Activated B cell treated with CpG ODN at 0.5 μM for 24 hours (primary cell): ENCODE results near the gene ZC3H12D. TPM values are rescaled to one million over a fixed set of nuclear protein-coding genes. Genes with fewer than 3 reads are reported as not detected.

Source experiments
- ATAC-seq: fragments of 200-7000 bp; cut with Tn5 transposase; one replicate; pipeline ENCODE4 v1.10.0; 2021; ENCODE audit warnings: low read depth, mild to moderate bottlenecking, moderate library complexity
- CTCF ChIA-PET: fragments of 350-600 bp; sonication (Branson Sonifier 250); formaldehyde crosslinking; loops from one replicate; lab custom pipeline; 2021; ENCODE audit warnings: antibody characterized with exemption; lab: Charles Lee
- POLR2A ChIA-PET: fragments of 350-600 bp; sonication (Branson Sonifier 250); formaldehyde crosslinking; loops from one replicate; lab custom pipeline; 2021; ENCODE audit warnings: antibody characterized with exemption; lab: Charles Lee
- DNase-seq: peaks from one replicate; pipeline ENCODE4 v3.0.0; 2022
- H3K27ac Mint-ChIP-seq: one replicate; pipeline ENCODE4 v1.8.0; 2020; ENCODE audit warnings: mixed read lengths
- H3K27me3 Mint-ChIP-seq: one replicate; pipeline ENCODE4 v1.8.0; 2021; ENCODE audit warnings: mixed read lengths
- H3K36me3 Mint-ChIP-seq: one replicate; pipeline ENCODE4 v1.8.0; 2021; ENCODE audit warnings: low read depth, mixed read lengths
- H3K4me1 Mint-ChIP-seq: one replicate; pipeline ENCODE4 v1.8.0; 2021; ENCODE audit warnings: mixed read lengths
- H3K4me3 Mint-ChIP-seq: one replicate; pipeline ENCODE4 v1.8.0; 2020; ENCODE audit warnings: mild to moderate bottlenecking, mixed read lengths
- H3K9me3 Mint-ChIP-seq: one replicate; pipeline ENCODE4 v1.8.0; 2020; ENCODE audit warnings: mixed read lengths
- intact Hi-C: fragments of 100-400 bp; cut with micrococcal nuclease; formaldehyde crosslinking; loops from one replicate; pipeline ENCODE4 v1.15.1; 2024
- total RNA-seq: library from RNA; stranded (reverse); gene quantifications from 2 replicates; pipeline ENCODE4 v1.2.3, GENCODE V29; 2022
- TF ChIP-seq, protein P1 (sequence below): fragments of 200-600 bp; IDR thresholded peaks from one replicate; pipeline ENCODE4 v1.8.0; 2022; ENCODE audit warnings: antibody characterized with exemption, mild to moderate bottlenecking

The ZC3H12D gene
- total RNA-seq, 1 donor from 2014 or later: 225 TPM

DNA sequence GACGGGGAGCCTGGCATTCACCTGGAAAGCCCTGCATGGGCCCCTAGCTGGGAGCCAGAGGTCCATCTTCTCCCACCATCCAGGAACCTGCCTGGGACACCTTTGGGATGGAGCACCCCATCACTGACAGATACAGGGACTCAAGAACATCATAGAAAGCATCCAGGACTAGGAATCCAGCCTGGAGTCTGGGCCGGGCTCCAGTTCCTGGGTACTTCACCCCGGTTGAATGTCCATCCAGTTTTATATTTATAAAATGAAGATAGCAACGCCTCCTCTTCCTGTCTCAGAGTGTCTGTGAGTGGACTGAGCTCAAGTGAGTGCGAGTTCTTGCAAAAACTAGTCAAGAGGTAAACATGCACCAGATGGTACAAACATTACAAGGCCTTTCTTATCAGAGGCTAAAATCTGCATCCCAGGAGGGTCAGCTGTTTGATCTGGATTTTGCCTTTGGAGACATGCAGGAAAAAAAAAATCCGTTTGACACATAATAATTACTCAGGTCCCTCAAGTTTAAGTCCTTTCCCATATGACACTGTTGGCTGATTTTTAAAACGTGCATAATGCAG is 27.4 kb downstream of the ZC3H12D start:
- no peaks in the 10 kb centered on the region for H3K27me3 Mint-ChIP-seq
- ChIA-PET CTCF (no interaction called here), POLR2A (interaction anchor here (1.1 kb wide), 1 partner anchor 16 kb away, joined by 3 read pairs; no protein-coding TSS in a partner anchor)
- DNase-seq: no peak
- TF ChIP-seq, protein P1, sequence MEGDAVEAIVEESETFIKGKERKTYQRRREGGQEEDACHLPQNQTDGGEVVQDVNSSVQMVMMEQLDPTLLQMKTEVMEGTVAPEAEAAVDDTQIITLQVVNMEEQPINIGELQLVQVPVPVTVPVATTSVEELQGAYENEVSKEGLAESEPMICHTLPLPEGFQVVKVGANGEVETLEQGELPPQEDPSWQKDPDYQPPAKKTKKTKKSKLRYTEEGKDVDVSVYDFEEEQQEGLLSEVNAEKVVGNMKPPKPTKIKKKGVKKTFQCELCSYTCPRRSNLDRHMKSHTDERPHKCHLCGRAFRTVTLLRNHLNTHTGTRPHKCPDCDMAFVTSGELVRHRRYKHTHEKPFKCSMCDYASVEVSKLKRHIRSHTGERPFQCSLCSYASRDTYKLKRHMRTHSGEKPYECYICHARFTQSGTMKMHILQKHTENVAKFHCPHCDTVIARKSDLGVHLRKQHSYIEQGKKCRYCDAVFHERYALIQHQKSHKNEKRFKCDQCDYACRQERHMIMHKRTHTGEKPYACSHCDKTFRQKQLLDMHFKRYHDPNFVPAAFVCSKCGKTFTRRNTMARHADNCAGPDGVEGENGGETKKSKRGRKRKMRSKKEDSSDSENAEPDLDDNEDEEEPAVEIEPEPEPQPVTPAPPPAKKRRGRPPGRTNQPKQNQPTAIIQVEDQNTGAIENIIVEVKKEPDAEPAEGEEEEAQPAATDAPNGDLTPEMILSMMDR: no peak
- peaks cover 25% of the 10 kb centered on the region for H3K4me1 Mint-ChIP-seq
- H3K27ac Mint-ChIP-seq: no peak overlapping the region
- peaks cover 93% of the 10 kb centered on the region for H3K36me3 Mint-ChIP-seq
- H3K9me3 Mint-ChIP-seq: no peaks in the 10 kb centered on the region
- intact Hi-C loops: no loop called here
- H3K4me3 Mint-ChIP-seq: no peak overlapping the region
- no peak for ATAC-seq

DNA sequence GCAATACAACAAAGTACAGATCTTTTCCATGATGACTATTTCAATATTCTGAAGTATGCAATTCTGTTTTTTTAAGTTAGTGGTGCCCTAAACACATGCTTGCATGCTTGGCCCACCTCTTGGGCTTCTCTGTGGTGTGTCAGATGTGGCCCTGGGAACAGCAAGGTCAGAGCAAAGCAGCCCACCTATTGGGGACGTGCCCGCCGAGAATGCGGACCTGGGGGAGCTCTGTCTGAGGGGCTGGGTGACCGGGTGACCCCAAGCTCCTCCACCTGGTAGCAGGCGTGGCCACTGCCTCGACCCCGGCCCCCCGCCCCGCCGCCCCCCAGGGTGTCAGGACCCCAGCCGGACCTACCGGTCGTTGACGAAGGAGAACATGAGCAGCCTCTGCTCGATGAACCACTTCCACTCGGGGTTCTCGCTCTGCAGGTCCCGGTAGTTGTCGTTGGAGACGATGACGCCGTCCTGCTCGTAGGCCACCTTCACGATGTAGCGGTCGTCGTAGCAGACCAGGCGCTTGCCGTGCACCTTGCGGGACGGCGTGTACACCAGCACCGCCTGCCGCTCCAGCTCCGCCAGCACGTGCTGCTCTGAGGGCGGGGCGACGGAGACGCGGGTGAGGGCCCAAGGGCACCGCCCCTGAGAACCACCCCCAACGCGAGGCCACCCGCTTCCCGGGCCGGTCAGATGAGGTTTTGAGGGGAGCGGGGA is 28.3 kb downstream of the ZC3H12D start:
- H3K27me3 Mint-ChIP-seq: no peaks in the 10 kb centered on the region
- ATAC-seq: no peak
- POLR2A ChIA-PET: interaction anchor here (1.1 to 1.6 kb wide), 2 partner anchors 11 to 17 kb away, joined by 3 to 5 read pairs; no protein-coding TSS in a partner anchor
- CTCF ChIA-PET: no interaction called here
- intact Hi-C loops: no loop called here
- no peak overlapping the region for H3K27ac Mint-ChIP-seq
- no peaks in the 10 kb centered on the region for H3K9me3 Mint-ChIP-seq
- TF ChIP-seq, protein P1: no peak
- peaks cover 93% of the 10 kb centered on the region for H3K36me3 Mint-ChIP-seq
- peaks cover 18% of the 10 kb centered on the region for H3K4me1 Mint-ChIP-seq
- no peak for DNase-seq
- no peak overlapping the region for H3K4me3 Mint-ChIP-seq

DNA sequence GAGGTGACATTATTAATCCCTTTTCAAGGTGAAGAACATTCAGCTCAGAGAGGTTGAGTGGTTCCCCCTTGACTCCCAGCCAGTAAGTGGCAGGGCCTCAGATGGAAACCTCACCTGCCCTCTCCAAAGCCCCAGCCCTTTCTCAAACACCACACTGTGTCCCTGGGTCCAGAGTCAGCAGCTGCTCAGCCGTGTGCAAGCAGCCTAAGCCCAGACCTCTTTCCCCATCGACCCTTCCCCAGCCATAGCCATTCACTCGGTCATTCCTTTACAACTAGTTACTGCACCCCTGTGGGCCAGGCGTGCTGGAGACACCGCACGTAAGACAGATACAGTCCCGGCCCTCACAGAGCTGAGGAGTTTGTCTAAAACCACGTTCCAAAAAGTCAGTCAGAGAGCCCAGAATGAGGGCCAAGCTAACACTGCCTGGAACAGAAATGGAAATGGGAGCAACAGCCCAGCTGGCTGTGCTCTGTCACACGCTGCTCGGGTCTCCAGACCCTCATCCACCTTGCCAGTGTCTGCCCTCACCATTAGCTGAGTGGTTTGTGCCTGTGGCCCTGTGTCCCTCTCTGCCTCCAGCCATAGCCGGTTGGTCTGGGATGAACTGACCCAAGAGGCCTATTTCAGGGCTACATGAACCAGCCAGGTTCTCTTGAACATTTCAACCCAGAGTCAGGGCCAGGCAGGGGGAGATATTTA is 29.6 kb downstream of the ZC3H12D start:
- no peak for DNase-seq
- Mint-ChIP-seq H3K36me3 (peaks cover 86% of the 10 kb centered on the region), H3K27me3 (no peaks in the 10 kb centered on the region), H3K4me3 (no peak overlapping the region), H3K4me1 (peaks cover 14% of the 10 kb centered on the region), H3K27ac (peak overlapping the region; percentile 56), H3K9me3 (no peaks in the 10 kb centered on the region)
- TF ChIP-seq, protein P1: no peak
- no peak for ATAC-seq
- POLR2A ChIA-PET: interaction anchor here (1.1 to 1.8 kb wide), 3 partner anchors 10 to 30 kb away, joined by 3 to 5 read pairs (median 4); partner anchors contain the start of gene ZC3H12D
- intact Hi-C loops: no loop called here
- CTCF ChIA-PET: interaction anchor here (1.1 kb wide), 1 partner anchor 23 kb away, joined by 3 read pairs; no protein-coding TSS in a partner anchor

DNA sequence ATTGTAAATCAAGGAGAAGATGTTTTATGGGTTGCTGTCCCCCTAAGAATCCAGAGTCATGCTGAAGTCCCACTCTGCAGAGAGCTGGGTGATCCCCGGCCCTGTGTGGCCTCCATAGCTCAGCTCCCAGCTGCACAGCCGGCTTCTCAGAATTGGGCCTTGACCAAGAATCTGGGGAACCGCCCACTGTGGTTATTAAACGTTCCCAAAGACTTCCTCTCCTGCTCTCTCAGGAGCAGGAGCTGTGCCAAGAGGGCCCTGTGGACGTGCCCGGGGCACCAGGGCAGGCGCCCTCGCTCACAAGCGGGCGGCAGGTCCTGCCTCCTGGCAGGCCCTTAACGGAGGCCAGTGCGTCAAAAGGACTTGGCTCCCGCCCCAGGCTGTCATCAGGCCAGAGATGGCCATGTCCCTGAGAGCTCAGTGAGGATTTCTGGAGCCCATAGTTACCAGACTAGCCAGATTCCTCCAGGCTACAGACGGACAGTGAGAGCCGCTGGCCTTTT is 30.4 kb downstream of the ZC3H12D start:
- no peaks in the 10 kb centered on the region for H3K27me3 Mint-ChIP-seq
- peaks cover 86% of the 10 kb centered on the region for H3K36me3 Mint-ChIP-seq
- ATAC-seq: no peak
- CTCF ChIA-PET: interaction anchor here (1.0 to 1.7 kb wide), 2 partner anchors 19 to 63 kb away, joined by 3 to 4 read pairs; no protein-coding TSS in a partner anchor
- TF ChIP-seq, protein P1: no peak
- H3K27ac Mint-ChIP-seq: no peak overlapping the region
- no peak for DNase-seq
- intact Hi-C loops: no loop called here
- POLR2A ChIA-PET: interaction anchor here (0.5 to 1.8 kb wide), 4 partner anchors 10 to 215 kb away, joined by 3 to 10 read pairs (median 4); partner anchors contain the start of genes GINM1 and ZC3H12D
- no peak overlapping the region for H3K4me3 Mint-ChIP-seq
- peaks cover 19% of the 10 kb centered on the region for H3K4me1 Mint-ChIP-seq
- no peaks in the 10 kb centered on the region for H3K9me3 Mint-ChIP-seq
